Activated CD4-positive, alpha-beta T cell treated with anti-CD3 and anti-CD28 coated beads, Interleukin-2, amount 50 U/mL, for 16 hours (primary cell): ENCODE results near the gene GALNT18.
"Not testable (repeated sequence)": the region's sequence is repeated elsewhere in the genome, so short reads cannot be mapped to it uniquely, and the experiment has no call there.

Source experiments
- DNase-seq: peaks from one replicate; pipeline ENCODE4 v3.0.0-alpha.2; 2020

GALNT18 gene

DNA sequence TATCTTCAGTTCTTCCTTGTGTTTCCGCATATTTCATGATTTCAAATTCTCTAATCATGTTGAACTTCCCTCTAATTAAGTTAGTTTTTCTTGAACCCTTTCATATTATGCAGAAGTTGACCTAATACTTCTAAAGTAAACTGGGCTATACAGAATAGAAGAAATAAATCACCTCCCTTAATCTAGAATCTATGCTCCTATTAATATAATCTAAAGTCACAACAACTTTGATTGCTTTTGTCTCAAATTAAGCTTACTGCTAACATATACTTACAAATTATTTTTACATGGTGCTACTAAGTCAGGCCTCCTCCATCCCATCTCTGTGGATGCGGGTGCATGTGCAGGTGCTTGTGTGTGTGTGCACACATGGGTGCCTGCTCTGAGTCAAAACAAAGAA lies 241.5 kb downstream of the GALNT18 start:
- DNase-seq: no peak

- DNase-seq: no peak
Measured at GRCh38 chr11:11379661-11380060, 242.1 kb downstream of the GALNT18 start.

- no peak for DNase-seq
Measured at GRCh38 chr11:11378184-11378940, 243.4 kb downstream of the GALNT18 start.

DNA sequence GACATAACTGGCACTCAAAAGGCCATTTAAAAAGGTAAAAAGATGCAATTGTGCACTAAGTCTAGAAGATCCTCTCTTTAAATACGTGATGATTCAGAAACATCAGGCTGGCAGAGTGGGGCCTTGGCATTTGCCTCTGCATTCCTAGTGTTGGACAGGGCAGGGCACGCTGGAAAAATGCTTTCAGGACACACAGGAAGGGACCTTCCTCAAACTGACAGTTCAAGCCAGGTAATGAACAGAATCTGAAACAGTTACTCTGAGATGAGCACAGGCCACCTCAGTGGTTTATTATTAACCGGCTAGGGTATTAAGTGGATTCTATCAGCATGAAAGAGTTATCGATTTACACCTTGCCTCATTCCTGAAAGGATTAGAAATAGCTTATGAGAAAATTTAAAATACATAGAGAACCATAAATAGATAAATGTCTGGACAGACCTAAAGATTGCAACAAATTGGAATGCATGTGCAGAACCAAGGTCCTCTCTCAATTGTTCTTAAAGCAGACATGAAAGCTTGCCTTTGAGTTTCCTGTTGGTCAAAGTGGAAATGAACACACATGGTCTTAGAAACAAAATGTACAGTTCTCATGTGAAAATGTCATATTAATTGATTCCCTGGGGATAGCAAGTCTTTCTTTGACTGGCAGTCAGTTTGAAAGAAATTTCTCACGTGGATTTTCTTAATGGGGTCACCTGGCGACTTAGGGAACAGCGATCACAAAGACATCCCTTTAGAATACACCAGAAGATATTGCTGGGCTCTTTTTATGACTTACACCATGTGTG lies 247.3 kb downstream of the GALNT18 start:
- DNase-seq: no peak

DNA sequence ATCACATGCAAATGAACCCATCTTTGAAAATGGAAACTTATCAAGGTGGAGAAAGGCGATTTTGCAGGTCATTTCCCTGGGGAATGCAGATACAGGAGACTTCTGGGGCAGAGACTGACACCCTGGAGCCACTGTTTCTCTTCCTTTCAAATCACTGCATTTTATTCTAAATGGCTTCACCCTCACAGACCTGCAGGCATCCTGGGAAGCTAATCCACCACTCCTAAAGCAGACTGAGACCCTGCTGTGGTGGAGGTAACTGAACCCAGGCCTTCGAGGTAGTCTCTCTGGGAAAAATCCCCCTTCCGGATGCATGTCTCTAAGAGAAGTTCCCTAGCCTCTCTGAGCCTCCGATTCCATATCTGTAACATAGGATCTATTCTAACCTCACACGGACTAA lies 247.9 kb downstream of the GALNT18 start:
- DNase-seq: no peak

- DNase-seq: no peak
Measured at GRCh38 chr11:11372461-11372860, 249.3 kb downstream of the GALNT18 start.

GRCh38 chr11:11370962-11371303 lies 250.9 kb downstream of the GALNT18 start:
- no peak for DNase-seq

DNA sequence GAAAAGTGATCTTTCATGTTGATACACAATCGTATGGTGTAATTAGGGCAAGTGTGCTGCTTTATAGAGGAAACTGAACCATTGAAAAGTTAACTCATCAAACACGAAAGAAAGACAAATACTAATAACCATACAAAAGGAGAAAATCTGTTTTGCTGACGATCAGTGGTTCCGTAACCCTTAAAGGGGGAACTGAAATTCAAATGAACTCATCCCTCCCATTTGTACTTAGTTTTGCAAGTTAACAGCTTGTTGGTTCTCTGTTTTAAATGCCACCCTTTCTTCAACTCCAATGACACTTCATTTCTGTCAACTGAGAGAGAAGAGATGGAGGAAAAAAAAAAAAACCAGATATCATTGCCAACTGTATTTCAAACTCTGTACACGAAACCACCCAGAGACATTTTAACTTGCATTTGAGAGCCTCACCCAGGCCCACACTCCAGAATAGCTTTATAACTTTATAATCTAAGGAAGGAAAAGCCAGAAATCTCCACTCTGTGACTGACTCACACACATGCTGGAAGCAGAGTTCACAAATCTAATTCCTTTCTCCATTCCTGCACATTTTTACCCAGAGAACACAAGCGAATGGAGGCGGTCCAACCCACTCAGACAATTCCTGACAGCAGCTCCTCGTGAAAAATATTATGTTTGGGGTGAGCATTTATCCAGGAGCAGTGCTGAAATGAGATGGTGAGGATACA lies 251.4 kb downstream of the GALNT18 start:
- DNase-seq: no peak

DNA sequence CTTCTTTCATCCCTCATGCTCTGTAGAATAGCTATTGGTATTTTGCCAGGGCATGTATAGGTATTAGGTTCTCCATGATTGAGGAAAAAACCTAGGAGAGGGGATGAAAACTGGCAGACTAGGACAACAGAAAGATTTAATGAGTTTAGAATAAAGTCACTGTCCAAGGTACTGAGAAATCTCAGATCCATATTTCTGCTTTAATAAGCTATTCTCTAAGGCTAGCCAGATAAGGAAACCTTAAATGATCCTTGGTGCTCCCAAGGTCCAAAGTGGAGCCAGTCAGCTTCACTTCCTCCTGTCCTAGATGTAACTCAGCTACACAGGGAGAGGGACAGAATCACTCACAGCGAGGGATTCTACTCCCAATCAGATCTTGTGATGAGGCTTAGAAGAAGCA lies 255.0 kb downstream of the GALNT18 start:
- no peak for DNase-seq

DNA sequence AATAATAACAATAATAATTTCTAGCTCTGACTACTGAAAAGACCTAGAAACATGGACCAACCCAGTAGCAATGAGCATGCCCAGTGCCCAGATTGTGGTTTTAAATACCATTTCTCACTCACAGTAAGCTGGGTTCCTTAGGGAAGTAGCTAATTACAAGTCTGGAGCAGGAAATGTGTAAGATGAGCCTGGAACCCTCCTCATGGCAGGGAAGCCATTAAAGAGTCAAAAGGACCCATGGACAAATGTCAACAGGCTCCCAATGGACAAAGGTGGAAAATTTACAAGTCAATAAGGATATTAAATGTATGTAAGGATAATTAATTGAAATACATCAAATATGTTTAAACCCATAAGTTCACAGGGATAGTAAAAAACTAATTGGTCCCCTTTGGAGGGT lies 258.1 kb downstream of the GALNT18 start:
- DNase-seq: no peak

DNA sequence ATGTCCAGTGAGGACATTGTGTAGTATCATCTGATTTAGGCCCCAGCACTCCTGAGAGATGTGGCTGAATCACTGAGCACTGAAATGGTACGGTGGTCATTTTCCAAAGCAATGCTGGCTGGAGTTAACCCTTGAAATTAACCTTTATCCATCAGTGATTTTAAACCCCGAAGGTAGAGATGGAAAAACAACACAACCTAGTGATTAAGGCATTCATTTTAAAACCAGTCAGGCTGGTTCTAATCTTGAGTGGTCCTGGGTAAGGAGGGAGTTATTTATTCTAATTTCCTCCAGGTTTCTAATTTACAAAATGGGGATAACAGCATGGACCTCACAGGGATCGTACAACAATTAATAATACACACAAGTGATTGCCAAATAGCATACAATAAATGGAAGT lies 262.2 kb downstream of the GALNT18 start:
- no peak for DNase-seq

DNA sequence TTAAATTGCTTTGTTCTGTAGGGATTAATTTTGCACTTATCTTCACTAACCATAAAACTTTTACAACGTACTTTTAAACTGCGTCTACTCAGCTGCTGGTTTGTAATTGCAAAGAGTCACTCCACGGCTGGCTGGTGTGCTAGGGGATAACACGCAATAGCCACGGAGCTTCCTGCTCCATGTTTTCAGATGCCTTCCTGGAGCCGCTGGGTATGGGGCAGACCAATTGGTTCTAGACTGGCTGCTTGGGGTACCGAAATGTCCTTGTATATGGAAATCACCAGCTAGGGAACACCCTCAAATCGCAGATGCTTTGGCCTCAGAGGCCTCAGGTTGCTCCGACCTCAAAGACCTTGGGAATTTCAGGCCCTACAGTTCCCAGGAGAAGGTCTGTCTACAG lies 265.0 kb downstream of the GALNT18 start:
- no peak for DNase-seq

- not testable (repeated sequence) for DNase-seq
Measured at GRCh38 chr11:11352878-11353277, 268.9 kb downstream of the GALNT18 start, which contains the start of gene CSNK2A3. Gene CSNK2A3, minus strand, starts transcription at chr11:11353250. Its CDS starts 131 bp downstream, at chr11:11353119.

- DNase-seq: not testable (repeated sequence)
Measured at GRCh38 chr11:11351851-11352250, 270.0 kb downstream of the GALNT18 start.

DNA sequence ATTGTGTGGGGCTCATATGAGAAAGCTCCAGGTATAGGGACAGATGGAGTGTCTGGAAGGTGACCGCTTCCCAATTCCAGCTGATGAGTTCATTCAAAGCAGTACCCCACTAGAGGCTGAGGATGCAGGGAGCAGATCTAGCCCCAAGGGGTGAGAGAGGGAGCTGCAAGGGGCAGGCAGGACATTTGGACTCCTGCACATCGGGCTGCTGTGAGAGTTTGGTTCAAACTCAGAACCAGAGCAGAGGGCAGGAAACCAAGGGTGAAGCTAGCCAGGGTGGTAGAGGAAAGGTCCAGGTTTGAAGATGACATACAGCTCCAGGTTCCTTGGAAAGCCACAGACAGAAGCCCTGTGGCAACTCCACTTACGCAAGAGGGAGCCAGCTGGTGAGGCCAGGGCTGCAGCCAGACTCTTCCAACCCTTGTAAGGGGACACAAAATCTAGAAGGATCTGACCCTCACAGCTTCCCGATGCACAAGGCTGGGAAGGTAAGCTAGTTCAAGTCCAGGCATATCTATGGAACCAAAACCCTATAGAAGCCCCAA lies 270.7 kb downstream of the GALNT18 start:
- DNase-seq: no peak

DNA sequence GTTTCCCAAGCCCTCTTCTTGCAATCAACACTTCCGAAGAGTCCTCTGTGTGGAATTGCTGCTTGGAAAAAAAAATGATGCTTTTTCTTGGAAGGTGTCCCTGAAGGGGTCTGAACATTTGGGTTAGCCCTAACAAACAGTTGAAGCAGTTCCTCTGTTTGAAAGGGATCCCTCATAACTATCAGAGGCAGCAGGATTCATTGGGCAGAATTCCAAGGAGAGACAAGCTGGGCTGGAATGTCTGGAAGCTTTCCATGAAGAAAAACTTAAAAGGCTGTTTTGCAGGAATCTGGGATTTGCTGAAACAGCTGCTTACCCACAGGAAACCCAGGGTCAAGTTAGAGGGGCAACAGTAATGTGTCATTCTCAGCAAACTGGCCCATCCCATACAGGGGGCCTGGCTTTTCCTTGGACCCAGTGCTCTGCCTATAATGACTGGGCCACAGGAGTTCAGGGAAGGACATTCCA lies 271.9 kb downstream of the GALNT18 start:
- no peak for DNase-seq

GRCh38 chr11:11349106-11349825 lies 272.5 kb downstream of the GALNT18 start:
- DNase-seq: no peak

DNA sequence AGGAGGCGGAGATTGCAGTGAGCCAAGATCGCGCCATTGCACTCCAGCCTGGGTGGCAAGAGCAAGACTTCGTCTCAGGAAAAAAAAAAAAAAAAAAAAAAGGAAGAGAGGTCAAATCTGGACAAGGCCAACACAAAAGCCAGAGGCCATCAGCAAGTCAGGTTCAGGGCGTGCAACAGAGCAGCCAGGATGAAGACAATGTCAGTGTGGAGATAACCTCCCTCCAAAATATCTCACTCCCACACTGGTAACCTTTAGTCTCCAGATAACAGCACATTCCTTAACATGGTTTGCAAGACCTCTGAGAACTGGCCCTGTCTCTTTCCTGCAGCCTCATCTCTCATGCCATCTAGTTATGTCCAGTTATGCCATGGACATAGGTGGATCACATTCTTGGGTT lies 273.5 kb downstream of the GALNT18 start:
- DNase-seq: no peak

- DNase-seq: no peak
Measured at GRCh38 chr11:11347592-11347991, 274.2 kb downstream of the GALNT18 start.

DNA sequence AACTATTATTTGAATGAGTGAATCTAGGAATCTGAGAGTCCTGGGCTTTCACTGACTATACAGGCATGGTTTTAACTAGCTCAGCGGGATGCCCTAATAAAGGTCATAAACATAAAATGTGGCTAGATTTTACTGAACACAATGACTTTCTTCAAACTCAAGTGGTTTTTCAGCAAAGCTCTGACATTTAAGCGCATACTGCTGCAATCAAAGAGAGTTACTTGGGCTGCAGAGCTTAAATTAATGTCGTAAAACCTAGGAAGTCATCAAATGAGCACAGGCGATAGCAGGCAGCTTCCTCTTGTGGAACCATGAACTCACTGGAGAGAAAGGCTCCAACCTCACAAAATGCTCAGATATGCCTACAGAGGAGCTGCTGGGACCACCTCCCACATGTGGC lies 275.5 kb downstream of the GALNT18 start:
- no peak for DNase-seq

DNA sequence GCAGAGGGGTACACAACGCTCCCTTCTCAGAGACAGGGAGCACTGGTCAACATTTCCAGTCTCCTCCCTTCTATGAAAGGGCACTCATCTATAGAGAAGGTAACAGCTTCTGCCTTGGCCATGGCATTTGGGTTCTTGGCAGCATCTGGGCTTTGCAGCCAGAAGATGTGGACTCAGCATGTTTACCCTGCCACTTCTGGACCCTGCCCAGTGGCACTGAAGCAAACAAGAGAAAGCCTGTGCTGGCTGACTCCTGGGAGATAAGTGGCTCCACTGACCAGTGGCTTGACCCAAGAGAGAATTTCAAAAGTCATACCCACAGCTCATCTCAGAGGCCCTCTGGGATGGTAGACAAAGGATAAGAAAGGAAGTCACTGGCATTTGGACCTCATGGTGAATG lies 276.7 kb downstream of the GALNT18 start:
- DNase-seq: no peak

GRCh38 chr11:11344045-11344444 lies 277.8 kb downstream of the GALNT18 start:
- DNase-seq: peak; percentile 8

- DNase-seq: no peak
Measured at GRCh38 chr11:11338304-11338703, 283.5 kb downstream of the GALNT18 start.
